Adrenal gland (tissue), 5 donors: ENCODE data around the gene ZBTB46.

ENCODE experiments used
- POLR2A ChIP-seq, 2 donors: fragments of 450-650 bp; IDR thresholded peaks; one replicate each; pipeline ENCODE4 v1.6.1; 2017; ENCODE audit warnings: antibody characterized with exemption in 2 of 2, mild to moderate bottlenecking in 2 of 2, moderate library complexity in 1 of 2
- TF ChIP-seq, protein P1 (sequence below), 6 experiments: fragments of 450-650 bp in 4 of 6; fragments of 200-600 bp in 2 of 6; sonication (generic) in 1 of 6; IDR thresholded peaks; 1 replicate in 5 of 6; 2 replicates in 1 of 6; pipeline versions ENCODE4 v1.5.1 to v1.8.0; 2016 to 2021; ENCODE audit warnings: antibody characterized with exemption in 6 of 6, mild to moderate bottlenecking in 2 of 6, moderate library complexity in 1 of 6
- donor health status: DM: no; HTN: no; CAD: no.

DNA sequence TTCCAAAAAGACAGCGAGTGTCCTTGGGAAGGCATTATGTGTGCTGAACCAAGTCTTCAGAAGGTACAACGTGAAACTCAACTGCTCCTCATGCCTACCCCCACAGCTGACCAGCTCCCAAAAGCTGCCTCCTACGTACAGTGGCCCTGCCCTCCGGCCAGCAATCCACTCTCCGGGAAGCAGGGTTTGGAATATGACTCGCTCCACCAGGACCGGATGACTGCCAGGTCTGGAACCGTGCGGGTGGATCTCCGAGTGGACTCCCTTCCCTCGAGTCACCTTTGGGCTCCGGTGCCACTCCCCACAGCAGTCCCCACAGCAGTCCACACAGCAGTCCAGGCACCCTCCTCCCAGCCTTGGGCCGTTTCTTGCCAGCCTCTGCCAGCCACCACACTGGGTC, 4.3 kb downstream of the ZBTB46 start:
- TF ChIP-seq, protein P1, sequence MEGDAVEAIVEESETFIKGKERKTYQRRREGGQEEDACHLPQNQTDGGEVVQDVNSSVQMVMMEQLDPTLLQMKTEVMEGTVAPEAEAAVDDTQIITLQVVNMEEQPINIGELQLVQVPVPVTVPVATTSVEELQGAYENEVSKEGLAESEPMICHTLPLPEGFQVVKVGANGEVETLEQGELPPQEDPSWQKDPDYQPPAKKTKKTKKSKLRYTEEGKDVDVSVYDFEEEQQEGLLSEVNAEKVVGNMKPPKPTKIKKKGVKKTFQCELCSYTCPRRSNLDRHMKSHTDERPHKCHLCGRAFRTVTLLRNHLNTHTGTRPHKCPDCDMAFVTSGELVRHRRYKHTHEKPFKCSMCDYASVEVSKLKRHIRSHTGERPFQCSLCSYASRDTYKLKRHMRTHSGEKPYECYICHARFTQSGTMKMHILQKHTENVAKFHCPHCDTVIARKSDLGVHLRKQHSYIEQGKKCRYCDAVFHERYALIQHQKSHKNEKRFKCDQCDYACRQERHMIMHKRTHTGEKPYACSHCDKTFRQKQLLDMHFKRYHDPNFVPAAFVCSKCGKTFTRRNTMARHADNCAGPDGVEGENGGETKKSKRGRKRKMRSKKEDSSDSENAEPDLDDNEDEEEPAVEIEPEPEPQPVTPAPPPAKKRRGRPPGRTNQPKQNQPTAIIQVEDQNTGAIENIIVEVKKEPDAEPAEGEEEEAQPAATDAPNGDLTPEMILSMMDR (IDR thresholded peaks at IDR 0.05): no peak
- no peak for TF ChIP-seq POLR2A (IDR thresholded peaks at IDR 0.05)
